Stimulated activated naive CD8-positive, alpha-beta T cell treated with anti-CD3 and anti-CD28 coated beads, Interleukin-15, amount 100 ng/mL, for 72 hours (primary cell): ENCODE measurements around the gene RBPJ.
"Not testable (repeated sequence)": the region's sequence is repeated elsewhere in the genome, so short reads cannot be mapped to it uniquely, and the experiment has no call there.

ENCODE experiments used
- ATAC-seq: fragments of 150-1000 bp; cut with Tn5 transposase; 2 replicates; pipeline ENCODE4 v1.10.0; 2021; ENCODE audit warnings: mild to moderate bottlenecking, moderate library complexity
- DNase-seq, 2 donors: peaks; one replicate each; pipeline ENCODE4 v3.0.0; 2021 to 2022
- H3K27ac Mint-ChIP-seq, 2 donors: one replicate each; pipeline ENCODE4 v1.8.0; 2022; ENCODE audit warnings: mild to moderate bottlenecking in 2 of 2, mixed read lengths in 2 of 2, moderate library complexity in 2 of 2
- H3K27me3 Mint-ChIP-seq: one replicate; pipeline ENCODE4 v1.8.0; 2022; ENCODE audit warnings: mixed read lengths
- H3K4me1 Mint-ChIP-seq: one replicate; pipeline ENCODE4 v1.8.0; 2022; ENCODE audit warnings: mild to moderate bottlenecking, mixed read lengths
- H3K4me3 Mint-ChIP-seq, 2 donors: one replicate each; pipeline ENCODE4 v1.8.0; 2022; ENCODE audit warnings: mild to moderate bottlenecking in 2 of 2, mixed read lengths in 2 of 2, moderate library complexity in 1 of 2
- H3K9me3 Mint-ChIP-seq, 2 donors: one replicate each; pipeline ENCODE4 v1.8.0; 2022; ENCODE audit warnings: mixed read lengths in 2 of 2

Gene RBPJ

GRCh38 chr4:26346203-26346620 is 25.4 kb downstream of the RBPJ start:
- no peaks in the 10 kb centered on the region for H3K9me3 Mint-ChIP-seq
- H3K4me1 Mint-ChIP-seq, result peaks cover 63% of the 10 kb centered on the region
- no peak for DNase-seq
- no peak overlapping the region for H3K4me3 Mint-ChIP-seq
- no peak overlapping the region for H3K27ac Mint-ChIP-seq
- H3K27me3 Mint-ChIP-seq, result no peaks in the 10 kb centered on the region
- no peak for ATAC-seq

GRCh38 chr4:26349496-26349895 is 28.7 kb downstream of the RBPJ start:
- Mint-ChIP-seq H3K9me3 (no peaks in the 10 kb centered on the region), H3K4me3 (no peak overlapping the region), H3K27ac (peak overlapping the region in 1 of 2 donors; percentile 57), H3K27me3 (no peaks in the 10 kb centered on the region), H3K4me1 (peaks cover 59% of the 10 kb centered on the region)
- DNase-seq (no peak), ATAC-seq (peak; percentile 49)

DNA sequence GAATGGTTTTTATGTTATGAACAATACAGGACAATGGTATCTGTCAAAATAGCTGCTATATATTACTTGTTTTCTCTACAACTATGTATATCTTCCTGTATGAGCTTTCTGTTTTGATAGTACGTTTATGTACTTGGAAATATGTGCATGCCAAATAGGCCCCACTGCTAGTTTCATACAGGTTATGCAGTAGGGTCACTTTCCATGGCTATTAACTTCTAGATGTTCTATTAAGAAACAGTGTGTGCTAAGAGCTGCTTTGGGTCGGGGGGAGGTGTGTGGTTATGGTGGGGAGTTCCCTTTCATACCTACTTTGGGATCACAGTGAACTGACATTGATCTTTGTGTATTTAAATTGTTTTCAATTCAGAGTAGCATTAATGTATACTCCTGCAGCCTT is 30.9 kb downstream of the RBPJ start:
- peak; percentile 50 for ATAC-seq
- Mint-ChIP-seq H3K27me3 (no peaks in the 10 kb centered on the region), H3K27ac (no peak overlapping the region), H3K4me1 (peaks cover 45% of the 10 kb centered on the region), H3K4me3 (no peak overlapping the region), H3K9me3 (no peaks in the 10 kb centered on the region)
- DNase-seq, result no peak

GRCh38 chr4:26354491-26354890 is 33.7 kb downstream of the RBPJ start:
- no peaks in the 10 kb centered on the region for H3K27me3 Mint-ChIP-seq
- DNase-seq, result no peak
- ATAC-seq, result no peak
- H3K4me3 Mint-ChIP-seq, result no peak overlapping the region
- H3K27ac Mint-ChIP-seq, result no peak overlapping the region
- H3K9me3 Mint-ChIP-seq, result no peaks in the 10 kb centered on the region
- H3K4me1 Mint-ChIP-seq, result peaks cover 31% of the 10 kb centered on the region

DNA sequence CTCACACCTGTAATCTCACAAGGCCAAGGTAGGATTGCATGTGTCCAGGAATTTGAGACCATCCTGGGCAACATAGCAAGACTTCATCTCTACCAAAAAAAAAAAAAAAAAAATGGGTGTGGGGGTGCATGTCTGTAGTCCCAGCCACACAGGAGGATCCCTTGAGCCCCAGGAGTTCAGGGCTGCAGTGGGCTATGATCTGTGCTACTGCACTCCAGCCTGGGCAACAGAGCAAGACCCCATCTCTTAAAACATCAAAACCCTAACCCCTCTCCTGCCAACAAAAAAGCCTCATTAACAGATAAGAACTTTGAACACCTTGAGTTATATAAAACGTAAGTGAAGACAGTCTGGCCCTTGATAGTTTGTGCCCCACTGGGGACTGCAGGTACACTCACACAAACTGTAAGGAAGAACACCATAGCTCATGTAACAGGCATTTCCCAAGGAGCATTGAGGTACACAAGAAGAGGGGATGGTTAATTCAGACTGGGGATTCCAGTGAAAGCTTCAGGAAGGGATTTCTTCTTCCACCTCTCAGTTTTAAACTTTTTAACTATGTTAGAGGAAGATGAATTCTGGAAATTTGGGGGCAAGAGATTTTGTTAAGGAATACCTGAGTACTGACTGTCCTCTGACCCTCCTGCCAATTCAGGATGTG is 34.7 kb downstream of the RBPJ start:
- H3K27me3 Mint-ChIP-seq, result no peaks in the 10 kb centered on the region
- peaks cover 28% of the 10 kb centered on the region for H3K4me1 Mint-ChIP-seq
- no peaks in the 10 kb centered on the region for H3K9me3 Mint-ChIP-seq
- ATAC-seq (no peak), DNase-seq (no peak)
- no peak overlapping the region for H3K27ac Mint-ChIP-seq
- no peak overlapping the region for H3K4me3 Mint-ChIP-seq

GRCh38 chr4:26356081-26356501 is 35.3 kb downstream of the RBPJ start:
- DNase-seq (no peak), ATAC-seq (peak; percentile 77)
- Mint-ChIP-seq H3K9me3 (no peaks in the 10 kb centered on the region), H3K4me1 (peaks cover 28% of the 10 kb centered on the region), H3K4me3 (no peak overlapping the region), H3K27me3 (no peaks in the 10 kb centered on the region), H3K27ac (no peak overlapping the region)

- H3K4me1 Mint-ChIP-seq, result peaks cover 26% of the 10 kb centered on the region
- DNase-seq, H3K9me3 Mint-ChIP-seq, H3K27ac Mint-ChIP-seq, H3K4me3 Mint-ChIP-seq, ATAC-seq, H3K27me3 Mint-ChIP-seq: not testable (repeated sequence)
Measured at GRCh38 chr4:26359521-26359920, 38.7 kb downstream of the RBPJ start.

DNA sequence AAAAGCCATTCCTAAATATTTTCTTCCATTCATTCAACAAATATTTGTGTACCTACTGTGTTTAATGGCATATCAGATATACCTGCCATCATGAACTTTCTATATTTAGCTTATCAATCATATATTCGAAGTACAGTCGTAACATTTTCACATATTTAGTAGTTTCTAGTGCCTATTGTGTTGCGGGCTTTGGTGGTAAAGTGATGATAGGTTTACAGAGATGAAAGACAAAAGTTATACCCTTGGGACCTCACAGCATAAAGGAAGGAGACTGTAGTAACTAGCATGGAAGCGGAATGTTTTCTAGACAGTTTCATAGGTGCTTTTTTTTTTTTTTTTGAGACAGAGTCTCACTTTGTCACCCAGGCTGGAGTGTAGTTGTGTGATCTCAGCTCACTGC is 39.5 kb downstream of the RBPJ start:
- Mint-ChIP-seq H3K27ac (no peak overlapping the region), H3K4me1 (peaks cover 29% of the 10 kb centered on the region), H3K27me3 (no peaks in the 10 kb centered on the region), H3K4me3 (no peak overlapping the region), H3K9me3 (no peaks in the 10 kb centered on the region)
- no peak for DNase-seq
- no peak for ATAC-seq

GRCh38 chr4:26360864-26361263 is 40.0 kb downstream of the RBPJ start:
- ATAC-seq (no peak), DNase-seq (no peak)
- Mint-ChIP-seq H3K27me3 (no peaks in the 10 kb centered on the region), H3K9me3 (no peaks in the 10 kb centered on the region), H3K27ac (no peak overlapping the region), H3K4me3 (peak overlapping the region in 1 of 2 donors; percentile 7), H3K4me1 (peaks cover 29% of the 10 kb centered on the region)

DNA sequence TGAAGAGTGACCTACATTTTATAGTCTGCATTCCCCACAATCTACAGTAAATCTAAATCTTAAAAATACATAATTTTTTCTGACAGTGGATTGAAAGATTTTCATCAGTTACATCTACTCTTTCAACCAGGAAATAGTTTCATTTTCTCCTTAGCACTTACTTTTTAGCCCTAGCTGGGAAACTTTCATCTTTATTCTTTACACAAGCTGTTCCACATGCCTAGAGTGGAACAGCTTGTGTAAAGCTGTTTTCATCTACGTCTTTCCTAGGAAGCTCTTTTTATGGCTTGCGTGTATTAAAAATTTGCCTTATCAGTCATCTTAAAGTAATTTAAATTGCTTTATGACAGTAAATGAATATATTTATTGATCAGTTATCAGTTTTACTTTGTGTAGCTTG is 40.5 kb downstream of the RBPJ start:
- Mint-ChIP-seq H3K27ac (no peak overlapping the region), H3K9me3 (no peaks in the 10 kb centered on the region), H3K4me1 (peaks cover 29% of the 10 kb centered on the region), H3K27me3 (no peaks in the 10 kb centered on the region), H3K4me3 (no peak overlapping the region)
- ATAC-seq (no peak), DNase-seq (no peak)

GRCh38 chr4:26362745-26363439 is 42.1 kb downstream of the RBPJ start:
- peak overlapping the region in 1 of 2 donors; percentile 37 for H3K27ac Mint-ChIP-seq
- no peak for ATAC-seq
- H3K27me3 Mint-ChIP-seq, result no peaks in the 10 kb centered on the region

GRCh38 chr4:26365537-26366150 is 44.8 kb downstream of the RBPJ start:
- peaks cover 36% of the 10 kb centered on the region for H3K4me1 Mint-ChIP-seq
- ATAC-seq, result no peak
- H3K27me3 Mint-ChIP-seq, result no peaks in the 10 kb centered on the region
- peak overlapping the region in 1 of 2 donors; percentile 34 for H3K27ac Mint-ChIP-seq
- no peaks in the 10 kb centered on the region for H3K9me3 Mint-ChIP-seq
- DNase-seq, result no peak
- no peak overlapping the region for H3K4me3 Mint-ChIP-seq

More at GRCh38 chr4:26362745-26363439, 42.1 kb downstream of the RBPJ start:
- H3K4me3 Mint-ChIP-seq, result no peak overlapping the region
- peaks cover 36% of the 10 kb centered on the region for H3K4me1 Mint-ChIP-seq
- DNase-seq, result no peak
- H3K9me3 Mint-ChIP-seq, result no peaks in the 10 kb centered on the region

DNA sequence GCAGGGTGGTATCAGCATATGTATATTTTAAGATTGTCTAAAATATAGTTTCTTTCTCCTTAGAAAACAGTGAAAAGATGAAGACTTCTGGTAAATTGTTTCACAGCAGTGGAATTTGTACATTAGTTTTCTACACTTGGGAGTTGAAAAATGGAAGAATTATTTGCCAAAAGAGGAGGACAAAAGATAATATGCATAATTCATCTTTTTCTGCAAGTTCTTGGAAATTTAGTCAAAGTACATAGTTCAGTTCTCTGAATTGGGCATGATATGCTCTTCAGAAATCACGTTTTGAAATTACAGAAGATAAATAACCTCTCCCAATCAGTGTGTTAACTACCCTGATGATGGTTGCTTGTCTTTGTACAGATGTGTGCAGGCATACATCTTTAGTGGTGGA is 47.0 kb downstream of the RBPJ start:
- no peak for DNase-seq
- no peak overlapping the region for H3K27ac Mint-ChIP-seq
- H3K9me3 Mint-ChIP-seq, result no peaks in the 10 kb centered on the region
- H3K27me3 Mint-ChIP-seq, result no peaks in the 10 kb centered on the region
- no peak overlapping the region for H3K4me3 Mint-ChIP-seq
- no peak for ATAC-seq
- H3K4me1 Mint-ChIP-seq, result peaks cover 31% of the 10 kb centered on the region

GRCh38 chr4:26368685-26369084 is 47.9 kb downstream of the RBPJ start:
- Mint-ChIP-seq H3K4me3 (no peak overlapping the region), H3K4me1 (peaks cover 39% of the 10 kb centered on the region), H3K9me3 (no peaks in the 10 kb centered on the region), H3K27me3 (no peaks in the 10 kb centered on the region), H3K27ac (no peak overlapping the region)
- DNase-seq (no peak), ATAC-seq (no peak)

GRCh38 chr4:26369132-26369531 is 48.3 kb downstream of the RBPJ start:
- Mint-ChIP-seq H3K27ac (no peak overlapping the region), H3K9me3 (no peaks in the 10 kb centered on the region), H3K4me3 (no peak overlapping the region), H3K4me1 (peaks cover 38% of the 10 kb centered on the region), H3K27me3 (no peaks in the 10 kb centered on the region)
- DNase-seq, result no peak
- no peak for ATAC-seq

- Mint-ChIP-seq H3K9me3 (no peaks in the 10 kb centered on the region), H3K27me3 (no peaks in the 10 kb centered on the region), H3K27ac (no peak overlapping the region), H3K4me1 (peaks cover 34% of the 10 kb centered on the region), H3K4me3 (no peak overlapping the region)
- DNase-seq (no peak), ATAC-seq (no peak)
Measured at GRCh38 chr4:26369581-26369980, 48.8 kb downstream of the RBPJ start.
